Neural cell (in vitro differentiated cells): ENCODE results near the gene SLC12A1. TPM values are rescaled to one million over a fixed set of nuclear protein-coding genes. Genes with fewer than 3 reads are reported as not detected.

Experiments used
- H2AFZ ChIP-seq: fragments of 200-600, 300-800 bp; sonication (generic), shearing (Covaris generic); 2 replicates; pipeline ENCODE4 v1.6.0; 2014; ENCODE audit warnings: low read depth, mild to moderate bottlenecking, antibody characterized with exemption, low read length, moderate library complexity
- H3F3A ChIP-seq: fragments of 200-600 bp; shearing (Covaris generic); 2 replicates; pipeline ENCODE4 v1.6.1; 2016; ENCODE audit warnings: mild to moderate bottlenecking, moderate library complexity, mixed read lengths, antibody characterized with exemption, low read length; ENCODE audit not compliant: insufficient read depth, poor library complexity, severe bottlenecking
- H3K27ac ChIP-seq: fragments of 200-600, 300-800 bp; sonication (generic), shearing (Covaris generic); 2 replicates; pipeline ENCODE4 v1.5.1; 2014; ENCODE audit warnings: mild to moderate bottlenecking, low read length, moderate library complexity
- H3K27me3 ChIP-seq: fragments of 300-800, 200-600 bp; sonication (generic), shearing (Covaris generic); 2 replicates; pipeline ENCODE4 v1.6.0; 2014; ENCODE audit warnings: mild to moderate bottlenecking, low read depth, low read length, moderate library complexity; ENCODE audit not compliant: insufficient read depth
- H3K36me3 ChIP-seq: fragments of 300-800, 200-600 bp; sonication (generic), shearing (Covaris generic); 2 replicates; pipeline ENCODE4 v1.5.1; 2014; ENCODE audit warnings: mild to moderate bottlenecking, antibody characterized with exemption, low read length, moderate library complexity; ENCODE audit not compliant: insufficient read depth
- H3K4me2 ChIP-seq: fragments of 300-800, 200-600 bp; sonication (generic), shearing (Covaris generic); 2 replicates; pipeline ENCODE4 v1.6.0; 2014; ENCODE audit warnings: mild to moderate bottlenecking, low read length
- H3K4me3 ChIP-seq: fragments of 300-800, 200-600 bp; sonication (generic), shearing (Covaris generic); 2 replicates; pipeline ENCODE4 v1.5.1; 2014; ENCODE audit warnings: mild to moderate bottlenecking, low read length, moderate library complexity
- H3K79me2 ChIP-seq: fragments of 200-600 bp; shearing (Covaris generic); replicated peaks from 2 replicates; pipeline ENCODE4 v1.6.0; 2014; ENCODE audit warnings: mild to moderate bottlenecking, low read length, moderate library complexity; ENCODE audit not compliant: insufficient read depth
- H3K9ac ChIP-seq: fragments of 300-800, 200-600 bp; sonication (generic), shearing (Covaris generic); 2 replicates; pipeline ENCODE4 v1.6.1; 2016; ENCODE audit warnings: mild to moderate bottlenecking, low read length, mixed read lengths
- H3K9me2 ChIP-seq: fragments of 200-600 bp; shearing (Covaris generic); 2 replicates; pipeline ENCODE4 v1.6.1; 2016; ENCODE audit warnings: mild to moderate bottlenecking, low read length, mixed read lengths; ENCODE audit not compliant: insufficient read depth
- H3K9me3 ChIP-seq: fragments of 200-600, 300-800 bp; sonication (generic), shearing (Covaris generic); 2 replicates; pipeline ENCODE4 v1.6.1; 2016; ENCODE audit warnings: mild to moderate bottlenecking, mixed run types, low read length, moderate library complexity, mixed read lengths
- H4K20me1 ChIP-seq: fragments of 200-600 bp; shearing (Covaris generic); 2 replicates; pipeline ENCODE4 v1.6.1; 2016; ENCODE audit warnings: mild to moderate bottlenecking, mixed run types; ENCODE audit not compliant: insufficient read depth
- EP300 ChIP-seq: fragments of 450-650 bp; conservative IDR thresholded peaks from 2 replicates; pipeline ENCODE4 v1.6.1; 2014; ENCODE audit warnings: antibody characterized with exemption, mild to moderate bottlenecking, moderate library complexity; ENCODE audit not compliant: poor library complexity, severe bottlenecking
- EZH2 ChIP-seq: fragments of 200-600, 300-800 bp; shearing (Covaris generic), sonication (generic); IDR thresholded peaks from 2 replicates; pipeline ENCODE4 v1.6.1; 2014; ENCODE audit warnings: antibody characterized with exemption, low read length, borderline replicate concordance, mild to moderate bottlenecking; ENCODE audit not compliant: insufficient read depth, poor library complexity, severe bottlenecking
- MXI1 ChIP-seq: fragments of 450-650 bp; conservative IDR thresholded peaks from 2 replicates; pipeline ENCODE4 v1.6.1; 2014; ENCODE audit warnings: antibody characterized with exemption, mild to moderate bottlenecking; ENCODE audit not compliant: poor library complexity, severe bottlenecking
- POLR2AphosphoS5 ChIP-seq: IDR thresholded peaks from 2 replicates; pipeline ENCODE4 v1.6.1; 2012
- RAD21 ChIP-seq: fragments of 450-650 bp; conservative IDR thresholded peaks from 2 replicates; pipeline ENCODE4 v1.6.1; 2014; ENCODE audit warnings: antibody characterized with exemption, mild to moderate bottlenecking, moderate library complexity
- SMC3 ChIP-seq: fragments of 450-650 bp; conservative IDR thresholded peaks from 2 replicates; pipeline ENCODE4 v1.6.1; 2014; ENCODE audit warnings: antibody characterized with exemption, mild to moderate bottlenecking, moderate library complexity; ENCODE audit not compliant: poor library complexity
- TAF1 ChIP-seq: IDR thresholded peaks from 2 replicates; pipeline ENCODE4 v1.6.1; 2012; ENCODE audit warnings: low read depth
- polyA plus RNA-seq: library from polyadenylated mRNA; depleted of rRNA; stranded (reverse); fragments of >200 nt; gene quantifications from 2 replicates; pipeline ENCODE4 v1.2.3, GENCODE V29; 2014
- TF ChIP-seq, protein P1 (sequence below): IDR thresholded peaks from 2 replicates; pipeline ENCODE4 v1.6.1; 2012; ENCODE audit warnings: borderline replicate concordance
- TF ChIP-seq, protein P2 (sequence below): fragments of 450-650 bp; IDR thresholded peaks from 2 replicates; pipeline ENCODE4 v1.5.1; 2014; ENCODE audit warnings: antibody characterized with exemption, mild to moderate bottlenecking, moderate library complexity; ENCODE audit not compliant: poor library complexity, severe bottlenecking

SLC12A1 gene
- polyA plus RNA-seq, 1 donor from 2014 or later, result 0.67 TPM

DNA sequence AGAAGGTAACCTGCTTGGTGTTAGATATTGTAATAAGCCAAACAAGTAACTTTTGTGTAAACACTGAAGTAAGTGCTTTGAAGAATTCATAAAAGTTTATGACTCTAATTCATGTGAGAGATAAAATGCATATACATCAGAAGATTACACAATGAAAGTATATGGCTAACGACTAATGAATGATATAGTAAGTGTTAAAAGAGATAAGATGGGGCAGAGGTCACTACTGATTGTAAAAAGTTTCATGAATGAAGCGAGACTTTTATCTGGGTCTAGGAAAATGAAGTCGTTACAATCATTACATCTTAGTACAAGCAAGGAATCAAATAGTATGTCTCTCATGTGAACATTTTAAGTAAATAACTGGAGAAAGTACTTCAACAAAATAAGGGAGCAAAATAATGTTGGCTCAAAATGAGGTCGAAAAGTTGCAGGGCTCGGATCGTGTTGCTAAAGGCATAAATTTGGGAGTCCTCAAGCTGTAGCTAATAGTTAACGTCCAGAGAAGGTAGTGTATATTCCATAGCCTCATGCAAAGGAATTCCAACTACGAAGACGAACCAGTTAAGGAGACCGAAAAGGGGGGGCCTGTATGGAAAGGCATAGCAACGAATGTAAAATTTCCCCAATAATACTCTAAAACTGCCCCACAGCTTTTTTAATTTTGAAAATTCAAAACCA lies 124.1 kb downstream of the SLC12A1 start:
- Histone ChIP-seq H4K20me1 (no peaks in the 10 kb centered on the region), H3K9ac (peak overlapping the region; percentile 78), H3F3A (no peaks in the 10 kb centered on the region), H3K9me3 (no peaks in the 10 kb centered on the region), H3K9me2 (no peaks in the 10 kb centered on the region), H3K27ac (peak overlapping the region; percentile 74), H3K36me3 (no peaks in the 10 kb centered on the region), H3K4me3 (peak overlapping the region; percentile 91), H3K27me3 (no peaks in the 10 kb centered on the region), H3K4me2 (peak overlapping the region; percentile 88), H3K79me2 (peaks cover 6% of the 10 kb centered on the region), H2AFZ (peak overlapping the region; percentile 87)
- TF ChIP-seq POLR2AphosphoS5, result no peak
- TF ChIP-seq RAD21, result no peak
- TF ChIP-seq EZH2, result no peak
- TF ChIP-seq, protein P1, sequence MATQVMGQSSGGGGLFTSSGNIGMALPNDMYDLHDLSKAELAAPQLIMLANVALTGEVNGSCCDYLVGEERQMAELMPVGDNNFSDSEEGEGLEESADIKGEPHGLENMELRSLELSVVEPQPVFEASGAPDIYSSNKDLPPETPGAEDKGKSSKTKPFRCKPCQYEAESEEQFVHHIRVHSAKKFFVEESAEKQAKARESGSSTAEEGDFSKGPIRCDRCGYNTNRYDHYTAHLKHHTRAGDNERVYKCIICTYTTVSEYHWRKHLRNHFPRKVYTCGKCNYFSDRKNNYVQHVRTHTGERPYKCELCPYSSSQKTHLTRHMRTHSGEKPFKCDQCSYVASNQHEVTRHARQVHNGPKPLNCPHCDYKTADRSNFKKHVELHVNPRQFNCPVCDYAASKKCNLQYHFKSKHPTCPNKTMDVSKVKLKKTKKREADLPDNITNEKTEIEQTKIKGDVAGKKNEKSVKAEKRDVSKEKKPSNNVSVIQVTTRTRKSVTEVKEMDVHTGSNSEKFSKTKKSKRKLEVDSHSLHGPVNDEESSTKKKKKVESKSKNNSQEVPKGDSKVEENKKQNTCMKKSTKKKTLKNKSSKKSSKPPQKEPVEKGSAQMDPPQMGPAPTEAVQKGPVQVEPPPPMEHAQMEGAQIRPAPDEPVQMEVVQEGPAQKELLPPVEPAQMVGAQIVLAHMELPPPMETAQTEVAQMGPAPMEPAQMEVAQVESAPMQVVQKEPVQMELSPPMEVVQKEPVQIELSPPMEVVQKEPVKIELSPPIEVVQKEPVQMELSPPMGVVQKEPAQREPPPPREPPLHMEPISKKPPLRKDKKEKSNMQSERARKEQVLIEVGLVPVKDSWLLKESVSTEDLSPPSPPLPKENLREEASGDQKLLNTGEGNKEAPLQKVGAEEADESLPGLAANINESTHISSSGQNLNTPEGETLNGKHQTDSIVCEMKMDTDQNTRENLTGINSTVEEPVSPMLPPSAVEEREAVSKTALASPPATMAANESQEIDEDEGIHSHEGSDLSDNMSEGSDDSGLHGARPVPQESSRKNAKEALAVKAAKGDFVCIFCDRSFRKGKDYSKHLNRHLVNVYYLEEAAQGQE, result no peak
- TF ChIP-seq SMC3, result no peak
- TF ChIP-seq MXI1, result no peak
- TF ChIP-seq, protein P2, sequence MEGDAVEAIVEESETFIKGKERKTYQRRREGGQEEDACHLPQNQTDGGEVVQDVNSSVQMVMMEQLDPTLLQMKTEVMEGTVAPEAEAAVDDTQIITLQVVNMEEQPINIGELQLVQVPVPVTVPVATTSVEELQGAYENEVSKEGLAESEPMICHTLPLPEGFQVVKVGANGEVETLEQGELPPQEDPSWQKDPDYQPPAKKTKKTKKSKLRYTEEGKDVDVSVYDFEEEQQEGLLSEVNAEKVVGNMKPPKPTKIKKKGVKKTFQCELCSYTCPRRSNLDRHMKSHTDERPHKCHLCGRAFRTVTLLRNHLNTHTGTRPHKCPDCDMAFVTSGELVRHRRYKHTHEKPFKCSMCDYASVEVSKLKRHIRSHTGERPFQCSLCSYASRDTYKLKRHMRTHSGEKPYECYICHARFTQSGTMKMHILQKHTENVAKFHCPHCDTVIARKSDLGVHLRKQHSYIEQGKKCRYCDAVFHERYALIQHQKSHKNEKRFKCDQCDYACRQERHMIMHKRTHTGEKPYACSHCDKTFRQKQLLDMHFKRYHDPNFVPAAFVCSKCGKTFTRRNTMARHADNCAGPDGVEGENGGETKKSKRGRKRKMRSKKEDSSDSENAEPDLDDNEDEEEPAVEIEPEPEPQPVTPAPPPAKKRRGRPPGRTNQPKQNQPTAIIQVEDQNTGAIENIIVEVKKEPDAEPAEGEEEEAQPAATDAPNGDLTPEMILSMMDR, result no peak
- no peak for TF ChIP-seq TAF1
- no peak for TF ChIP-seq EP300

DNA sequence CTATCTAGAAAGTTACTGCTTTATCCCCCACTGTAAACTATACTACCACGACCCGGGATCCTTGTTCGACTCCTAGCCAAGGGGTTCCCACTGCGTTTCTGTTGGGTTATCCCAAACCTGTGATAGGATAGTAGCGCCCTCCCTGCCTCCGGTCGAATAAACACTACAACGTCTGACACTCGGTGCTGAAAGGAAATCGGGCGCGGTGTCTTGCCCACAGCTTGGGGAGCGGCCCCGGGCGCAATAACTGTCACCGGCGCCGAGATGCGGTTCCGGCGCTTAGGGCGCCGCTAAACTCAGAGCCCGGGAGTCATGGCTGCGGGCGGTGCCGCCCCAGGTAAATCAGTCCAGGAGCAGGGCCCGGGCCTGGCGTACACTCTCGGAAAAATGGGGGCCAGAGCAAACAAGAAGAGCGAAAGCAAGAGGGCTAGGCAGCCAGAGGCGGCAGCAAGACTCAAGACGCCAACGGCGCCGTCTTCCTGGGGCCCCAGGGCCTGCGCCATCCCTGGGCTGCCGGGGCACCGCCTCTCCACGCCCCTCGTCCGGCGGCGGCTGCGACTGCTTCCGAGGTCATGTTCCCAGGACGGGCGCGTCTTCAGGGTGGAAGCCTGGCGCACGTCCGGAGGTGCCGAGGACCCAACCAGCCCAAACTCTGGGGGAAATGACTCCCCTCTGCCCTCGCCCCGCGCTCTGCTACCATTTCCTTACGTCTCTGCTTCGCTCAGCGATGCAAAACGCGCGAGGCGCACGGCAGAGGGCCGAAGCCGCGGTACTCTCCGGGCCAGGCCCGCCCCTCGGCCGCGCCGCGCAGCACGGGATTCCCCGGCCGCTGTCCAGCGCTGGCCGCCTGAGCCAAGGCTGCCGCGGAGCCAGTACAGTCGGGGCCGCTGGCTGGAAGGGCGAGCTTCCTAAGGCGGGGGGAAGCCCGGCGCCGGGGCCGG lies 125.0 kb downstream of the SLC12A1 start, which contains the start of gene DUT:
Gene DUT, plus strand, starts transcription at position 575 of the 941 bp plus-strand sequence. Its CDS starts 87 bp downstream, at position 662.
- Histone ChIP-seq H3K9me3 (no peaks in the 10 kb centered on the region), H3F3A (no peaks in the 10 kb centered on the region), H2AFZ (peak within 1 kb of the TSS; percentile 87), H3K4me2 (peak within 1 kb of the TSS; percentile 88), H3K4me3 (peak within 1 kb of the TSS; percentile 91), H3K27me3 (no peaks in the 10 kb centered on the region), H3K79me2 (peaks cover 6% of the 10 kb centered on the region), H3K9me2 (no peaks in the 10 kb centered on the region), H3K27ac (peak within 1 kb of the TSS; percentile 74), H3K9ac (peak within 1 kb of the TSS; percentile 78), H4K20me1 (no peaks in the 10 kb centered on the region), H3K36me3 (no peaks in the 10 kb centered on the region)
- no peak for TF ChIP-seq EZH2
- TF ChIP-seq RAD21, result peak; percentile 22
- peak; percentile 32 for TF ChIP-seq SMC3
- TF ChIP-seq EP300, result no peak
- TF ChIP-seq TAF1, result peak; percentile 70
- TF ChIP-seq, protein P2, result peak; percentile 24
- TF ChIP-seq, protein P1, result no peak
- peak; percentile 72 for TF ChIP-seq POLR2AphosphoS5
- TF ChIP-seq MXI1, result peak; percentile 65
